Neural crest cell (in vitro differentiated cells): ENCODE results near the gene TBP. TPM values are rescaled to one million over a fixed set of nuclear protein-coding genes. Genes with fewer than 3 reads are reported as not detected.

Experiments used
- DNase-seq: peaks from one replicate; pipeline ENCODE4 v3.0.0; 2021; ENCODE audit warnings: low read depth, mixed read lengths, low spot score
- H3K27ac Mint-ChIP-seq: one replicate; pipeline ENCODE4 v1.8.0; 2021; ENCODE audit warnings: mild to moderate bottlenecking, mixed read lengths; ENCODE audit not compliant: unreplicated experiment
- H3K27me3 Mint-ChIP-seq: 2 replicates; pipeline ENCODE4 v1.8.0; 2021; ENCODE audit warnings: low read depth, mild to moderate bottlenecking, mixed read lengths
- H3K36me3 Mint-ChIP-seq: 2 replicates; pipeline ENCODE4 v1.8.0; 2021; ENCODE audit warnings: low read depth, mild to moderate bottlenecking, mixed read lengths
- H3K4me1 Mint-ChIP-seq: 2 replicates; pipeline ENCODE4 v1.8.0; 2021; ENCODE audit warnings: mixed read lengths
- H3K4me3 Mint-ChIP-seq: one replicate; pipeline ENCODE4 v1.8.0; 2021; ENCODE audit warnings: mild to moderate bottlenecking, mixed read lengths
- H3K9me3 Mint-ChIP-seq: 2 replicates; pipeline ENCODE4 v1.8.0; 2021; ENCODE audit warnings: mixed read lengths
- CTCF ChIP-seq: fragments of 200-600 bp; sonication (generic); conservative IDR thresholded peaks from 2 replicates; pipeline ENCODE4 v1.5.0; 2021; ENCODE audit warnings: antibody characterized with exemption, mild to moderate bottlenecking
- total RNA-seq: library from RNA; stranded (reverse); gene quantifications from 2 replicates; pipeline ENCODE4 v1.2.1, GENCODE V29; 2021

The TBP gene
- total RNA-seq, 1 donor from 2014 or later, result 22.1 TPM

GRCh38 chr6:170509723-170510018 is 44.5 kb upstream of the TBP start:
- H3K27ac Mint-ChIP-seq, result no peak overlapping the region
- no peaks in the 10 kb centered on the region for H3K4me1 Mint-ChIP-seq
- peaks cover 2% of the 10 kb centered on the region for H3K36me3 Mint-ChIP-seq
- no peaks in the 10 kb centered on the region for H3K27me3 Mint-ChIP-seq
- no peak overlapping the region for H3K4me3 Mint-ChIP-seq
- H3K9me3 Mint-ChIP-seq, result no peaks in the 10 kb centered on the region
- no peak for DNase-seq
- TF ChIP-seq CTCF, result no peak

DNA sequence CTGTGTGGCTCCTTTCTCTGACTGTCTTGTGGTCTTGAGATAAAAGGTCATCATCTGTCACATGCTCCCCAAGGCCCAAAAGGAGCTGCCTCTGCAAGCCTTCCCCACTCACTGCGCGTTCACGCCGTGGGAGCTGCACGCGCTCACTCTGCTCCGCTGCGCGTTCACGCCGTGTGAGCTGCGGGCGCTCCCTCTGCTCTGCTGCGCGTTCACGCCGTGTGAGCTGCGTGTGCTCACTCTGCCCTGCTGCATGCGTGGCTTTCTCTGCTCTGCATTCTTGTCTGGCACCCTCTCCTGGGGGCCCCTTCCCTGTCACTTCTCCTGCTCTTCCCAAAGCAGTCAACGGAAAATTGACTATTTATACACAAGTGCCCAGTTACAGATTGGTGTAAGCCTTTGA is 43.5 kb upstream of the TBP start:
- TF ChIP-seq CTCF, result no peak
- no peaks in the 10 kb centered on the region for H3K27me3 Mint-ChIP-seq

GRCh38 chr6:170512249-170512648 is 41.9 kb upstream of the TBP start:
- H3K4me3 Mint-ChIP-seq, result no peak overlapping the region
- H3K36me3 Mint-ChIP-seq, result peaks cover 2% of the 10 kb centered on the region
- no peaks in the 10 kb centered on the region for H3K9me3 Mint-ChIP-seq
- no peak overlapping the region for H3K27ac Mint-ChIP-seq
- TF ChIP-seq CTCF, result no peak
- no peak for DNase-seq
- H3K4me1 Mint-ChIP-seq, result no peaks in the 10 kb centered on the region
- no peaks in the 10 kb centered on the region for H3K27me3 Mint-ChIP-seq

More for the DNA sequence above, 43.5 kb upstream of the TBP start:
- no peak overlapping the region for H3K27ac Mint-ChIP-seq
- no peaks in the 10 kb centered on the region for H3K4me1 Mint-ChIP-seq
- H3K4me3 Mint-ChIP-seq, result no peak overlapping the region
- DNase-seq, result no peak
- peaks cover 2% of the 10 kb centered on the region for H3K36me3 Mint-ChIP-seq
- no peaks in the 10 kb centered on the region for H3K9me3 Mint-ChIP-seq

DNA sequence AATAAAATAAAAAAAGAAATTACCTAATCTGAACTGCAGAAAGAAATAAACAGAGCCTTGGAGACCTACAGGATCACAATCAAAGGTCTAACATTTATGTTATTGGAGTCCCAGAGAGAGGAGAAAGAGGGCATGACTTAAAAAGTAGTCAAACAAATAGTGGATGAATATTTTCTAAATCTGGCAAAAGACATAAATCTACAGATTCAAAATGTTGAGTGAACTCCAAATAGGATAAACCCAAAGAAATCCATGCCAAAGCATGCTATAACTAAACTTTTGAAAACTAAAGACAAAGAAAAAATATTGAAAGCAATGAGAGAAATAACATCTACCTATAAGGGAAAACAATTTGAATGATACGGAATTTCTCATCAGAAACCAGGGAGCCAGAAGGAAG is 39.3 kb upstream of the TBP start:
- H3K4me1 Mint-ChIP-seq, result no peaks in the 10 kb centered on the region
- peaks cover 5% of the 10 kb centered on the region for H3K27me3 Mint-ChIP-seq
- no peaks in the 10 kb centered on the region for H3K9me3 Mint-ChIP-seq
- H3K36me3 Mint-ChIP-seq, result peaks cover 2% of the 10 kb centered on the region
- DNase-seq, result no peak
- H3K27ac Mint-ChIP-seq, result no peak overlapping the region
- no peak overlapping the region for H3K4me3 Mint-ChIP-seq
- no peak for TF ChIP-seq CTCF

GRCh38 chr6:170516783-170517616 is 37.2 kb upstream of the TBP start:
- TF ChIP-seq CTCF, result peak; percentile 91
- H3K27ac Mint-ChIP-seq, result no peak overlapping the region
- no peak overlapping the region for H3K4me3 Mint-ChIP-seq
- peak; percentile 37 for DNase-seq
- no peaks in the 10 kb centered on the region for H3K9me3 Mint-ChIP-seq
- peaks cover 4% of the 10 kb centered on the region for H3K36me3 Mint-ChIP-seq
- H3K27me3 Mint-ChIP-seq, result peaks cover 15% of the 10 kb centered on the region
- no peaks in the 10 kb centered on the region for H3K4me1 Mint-ChIP-seq
